Transverse colon (tissue), 3 donors: ENCODE measurements around the gene MGLL.

Source experiments
- CTCF ChIP-seq, 5 experiments: fragments of 200-600 bp in 3 of 5; fragments of 450-650 bp in 2 of 5; sonication (generic) in 3 of 5; IDR thresholded peaks; 1 replicate in 2 of 5; 2 replicates in 3 of 5; pipeline ENCODE4 v1.5.1; 2016 to 2017; ENCODE audit warnings: antibody characterized with exemption in 5 of 5, inconsistent platforms in 3 of 5, mild to moderate bottlenecking in 2 of 5, moderate library complexity in 1 of 5
- EP300 ChIP-seq: sonication (generic); formaldehyde crosslinking; IDR thresholded peaks from one replicate; pipeline ENCODE4 v1.6.1; 2017; ENCODE audit warnings: antibody characterized with exemption, low read depth
- POLR2A ChIP-seq: fragments of 450-650 bp; IDR thresholded peaks from one replicate; pipeline ENCODE4 v1.6.1; 2016; ENCODE audit warnings: antibody characterized with exemption, mild to moderate bottlenecking, moderate library complexity

- TF ChIP-seq CTCF (IDR thresholded peaks at IDR 0.05) (no peak), EP300 (no peak), POLR2A (no peak)
Measured at GRCh38 chr3:127856801-127857200, 34.5 kb upstream of the MGLL start.
